Loucy (cell line): Measurements from ENCODE around the gene COL24A1.

Source experiments
- H2AFZ ChIP-seq: fragments of 200-600 bp; sonication (generic); 2 replicates; pipeline ENCODE4 v1.6.0; 2016; ENCODE audit warnings: antibody characterized with exemption, mild to moderate bottlenecking, low read length, moderate library complexity
- H3F3A ChIP-seq: fragments of 200-600 bp; 2 replicates; pipeline ENCODE4 v1.6.0; 2016; ENCODE audit warnings: antibody characterized with exemption, low read depth, mild to moderate bottlenecking
- H3K27me3 ChIP-seq: fragments of 200-600 bp; sonication (generic); 2 replicates; pipeline ENCODE4 v1.6.1; 2014; ENCODE audit warnings: low read length, mild to moderate bottlenecking; ENCODE audit not compliant: insufficient read depth, poor library complexity, severe bottlenecking
- H3K36me3 ChIP-seq: fragments of 200-600 bp; sonication (generic); 2 replicates; pipeline ENCODE4 v1.6.1; 2016; ENCODE audit warnings: low read length; ENCODE audit not compliant: insufficient read depth
- H3K4me1 ChIP-seq: fragments of 200-600 bp; sonication (generic); 2 replicates; pipeline ENCODE4 v1.5.1; 2014; ENCODE audit warnings: low read length, mild to moderate bottlenecking; ENCODE audit not compliant: insufficient read depth, poor library complexity, severe bottlenecking
- H3K4me2 ChIP-seq: fragments of 200-600 bp; sonication (generic); 2 replicates; pipeline ENCODE4 v1.6.0; 2014; ENCODE audit warnings: antibody characterized with exemption, low read length, low read depth, mild to moderate bottlenecking; ENCODE audit not compliant: poor library complexity, severe bottlenecking
- H3K4me3 ChIP-seq: fragments of 200-600 bp; sonication (generic); 2 replicates; pipeline ENCODE4 v1.5.1; 2014; ENCODE audit warnings: low read length, mild to moderate bottlenecking, mixed read lengths; ENCODE audit not compliant: poor library complexity, severe bottlenecking
- H3K79me2 ChIP-seq: fragments of 200-600 bp; sonication (generic); 2 replicates; pipeline ENCODE4 v1.6.1; 2014; ENCODE audit warnings: low read length; ENCODE audit not compliant: insufficient read depth
- H3K9ac ChIP-seq: fragments of 200-600 bp; sonication (generic); 2 replicates; pipeline ENCODE4 v1.6.0; 2014; ENCODE audit warnings: mild to moderate bottlenecking, low read depth, low read length, moderate library complexity; ENCODE audit not compliant: poor library complexity, severe bottlenecking
- H3K9me2 ChIP-seq: fragments of 200-600 bp; sonication (generic); replicated peaks from 2 replicates; pipeline ENCODE4 v1.6.1; 2016; ENCODE audit warnings: low read depth, low read length, mixed read lengths
- H3K9me3 ChIP-seq: fragments of 200-600 bp; sonication (generic); 2 replicates; pipeline ENCODE4 v1.6.1; 2014; ENCODE audit warnings: mild to moderate bottlenecking, antibody characterized with exemption, low read length, low read depth; ENCODE audit not compliant: insufficient read depth
- H4K20me1 ChIP-seq: fragments of 200-600 bp; sonication (generic); 2 replicates; pipeline ENCODE4 v1.6.0; 2014; ENCODE audit warnings: antibody characterized with exemption, low read length, mild to moderate bottlenecking; ENCODE audit not compliant: insufficient read depth, poor library complexity, severe bottlenecking
- EZH2phosphoT487 ChIP-seq: fragments of 200-600 bp; IDR thresholded peaks from 2 replicates; pipeline ENCODE4 v1.6.1; 2018; ENCODE audit warnings: antibody characterized with exemption, mild to moderate bottlenecking, moderate library complexity, borderline replicate concordance
- TF ChIP-seq, protein P1 (sequence below): fragments of 200-600 bp; sonication (generic); conservative IDR thresholded peaks from 2 replicates; pipeline ENCODE4 v1.5.1; 2014; ENCODE audit warnings: mild to moderate bottlenecking, antibody characterized with exemption, low read length

COL24A1 gene

DNA sequence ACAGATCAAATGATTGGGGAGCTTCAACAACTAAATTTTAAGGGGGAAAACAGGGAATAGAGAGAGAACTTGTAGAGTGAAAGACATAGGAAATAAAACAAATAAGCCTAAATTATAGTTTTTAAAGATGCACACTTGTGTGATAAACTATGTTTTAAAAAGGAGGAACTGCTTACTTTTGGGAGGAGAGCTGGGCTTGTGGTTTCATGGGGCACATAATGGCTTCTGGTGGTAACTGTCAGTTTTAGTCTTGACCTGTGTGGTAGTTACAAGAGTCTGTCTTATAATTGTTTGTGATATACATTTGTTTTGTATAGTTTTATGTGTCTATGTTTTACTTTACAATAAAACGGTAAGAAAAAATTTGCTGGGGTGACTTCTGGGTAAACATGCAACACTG lies 165.3 kb downstream of the COL24A1 start:
- Histone ChIP-seq H3K27me3 (no peaks in the 10 kb centered on the region), H3K9ac (peak overlapping the region; percentile 55), H3F3A (no peaks in the 10 kb centered on the region), H3K4me2 (peak overlapping the region; percentile 66), H3K9me3 (no peaks in the 10 kb centered on the region), H4K20me1 (no peaks in the 10 kb centered on the region), H3K79me2 (no peaks in the 10 kb centered on the region), H3K36me3 (no peaks in the 10 kb centered on the region), H3K9me2 (no peaks in the 10 kb centered on the region), H3K4me1 (peaks cover 56% of the 10 kb centered on the region), H2AFZ (peak overlapping the region; percentile 91), H3K4me3 (peak overlapping the region; percentile 48)
- TF ChIP-seq EZH2phosphoT487 = no peak
- TF ChIP-seq, protein P1, sequence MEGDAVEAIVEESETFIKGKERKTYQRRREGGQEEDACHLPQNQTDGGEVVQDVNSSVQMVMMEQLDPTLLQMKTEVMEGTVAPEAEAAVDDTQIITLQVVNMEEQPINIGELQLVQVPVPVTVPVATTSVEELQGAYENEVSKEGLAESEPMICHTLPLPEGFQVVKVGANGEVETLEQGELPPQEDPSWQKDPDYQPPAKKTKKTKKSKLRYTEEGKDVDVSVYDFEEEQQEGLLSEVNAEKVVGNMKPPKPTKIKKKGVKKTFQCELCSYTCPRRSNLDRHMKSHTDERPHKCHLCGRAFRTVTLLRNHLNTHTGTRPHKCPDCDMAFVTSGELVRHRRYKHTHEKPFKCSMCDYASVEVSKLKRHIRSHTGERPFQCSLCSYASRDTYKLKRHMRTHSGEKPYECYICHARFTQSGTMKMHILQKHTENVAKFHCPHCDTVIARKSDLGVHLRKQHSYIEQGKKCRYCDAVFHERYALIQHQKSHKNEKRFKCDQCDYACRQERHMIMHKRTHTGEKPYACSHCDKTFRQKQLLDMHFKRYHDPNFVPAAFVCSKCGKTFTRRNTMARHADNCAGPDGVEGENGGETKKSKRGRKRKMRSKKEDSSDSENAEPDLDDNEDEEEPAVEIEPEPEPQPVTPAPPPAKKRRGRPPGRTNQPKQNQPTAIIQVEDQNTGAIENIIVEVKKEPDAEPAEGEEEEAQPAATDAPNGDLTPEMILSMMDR = no peak

DNA sequence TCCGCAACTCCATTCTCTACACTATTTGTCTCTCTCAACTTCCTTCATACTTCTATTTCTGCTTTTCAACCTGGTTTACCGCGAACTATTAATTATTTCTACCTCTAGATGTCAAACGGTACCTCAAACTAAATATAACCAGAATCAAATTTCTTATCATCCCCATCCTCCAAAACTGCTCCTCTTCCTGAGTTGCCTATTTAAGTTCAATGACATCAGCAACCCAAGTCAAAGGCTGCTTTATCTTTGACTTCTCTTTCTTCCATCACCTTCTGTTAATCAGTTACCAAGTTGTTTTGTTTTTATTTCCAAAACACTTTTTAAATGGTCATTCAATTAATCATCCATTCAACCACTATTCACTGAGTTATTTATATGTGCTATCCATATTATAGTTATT lies 171.9 kb downstream of the COL24A1 start:
- no peak overlapping the region for H3K4me3 ChIP-seq
- H2AFZ ChIP-seq = no peak overlapping the region
- no peaks in the 10 kb centered on the region for H3K9me2 ChIP-seq
- H3K9ac ChIP-seq = no peak overlapping the region
- H3K36me3 ChIP-seq = no peaks in the 10 kb centered on the region
- no peaks in the 10 kb centered on the region for H4K20me1 ChIP-seq
- no peaks in the 10 kb centered on the region for H3K27me3 ChIP-seq
- H3K9me3 ChIP-seq = no peaks in the 10 kb centered on the region
- H3K4me2 ChIP-seq = no peak overlapping the region
- H3F3A ChIP-seq = no peaks in the 10 kb centered on the region
- H3K4me1 ChIP-seq = no peaks in the 10 kb centered on the region
- H3K79me2 ChIP-seq = no peaks in the 10 kb centered on the region
- TF ChIP-seq, protein P1 = no peak
- no peak for TF ChIP-seq EZH2phosphoT487

DNA sequence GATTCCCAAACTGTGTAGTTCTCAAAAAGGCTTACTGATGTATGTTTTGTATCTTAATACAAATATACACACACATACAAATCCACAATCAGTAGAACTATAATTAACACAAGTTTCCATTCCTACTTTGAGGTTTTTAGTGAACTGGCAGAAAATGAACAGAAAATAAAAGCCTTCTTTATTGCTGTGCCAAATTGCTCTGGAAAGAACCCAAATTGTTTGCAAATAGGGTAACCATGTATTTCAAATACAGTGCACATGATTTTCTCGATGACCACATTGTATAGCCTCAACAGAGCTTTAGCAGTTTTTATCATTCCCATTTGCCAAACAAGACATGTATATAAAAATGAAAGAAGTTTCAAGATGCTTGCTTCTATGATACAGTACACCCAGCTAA lies 173.3 kb downstream of the COL24A1 start:
- Histone ChIP-seq H3K9ac (no peak overlapping the region), H3F3A (no peaks in the 10 kb centered on the region), H2AFZ (no peak overlapping the region), H3K27me3 (no peaks in the 10 kb centered on the region), H3K4me2 (no peak overlapping the region), H4K20me1 (no peaks in the 10 kb centered on the region), H3K4me3 (no peak overlapping the region), H3K9me3 (no peaks in the 10 kb centered on the region; the same call in 1 of the 2 replicates), H3K4me1 (no peaks in the 10 kb centered on the region), H3K9me2 (no peaks in the 10 kb centered on the region), H3K79me2 (no peaks in the 10 kb centered on the region), H3K36me3 (no peaks in the 10 kb centered on the region)
- TF ChIP-seq, protein P1 = no peak
- TF ChIP-seq EZH2phosphoT487 = no peak
